IPS DF 4.7 (cell line): Measurements from ENCODE around the gene RPUSD2.
A peak's percentile ranks its signal among the peaks of the same experiment; 100 is the strongest.
"Not testable (repeated sequence)": the region's sequence is repeated elsewhere in the genome, so short reads cannot be mapped to it uniquely, and the experiment has no call there.

Source experiments
- DNase-seq: peaks from one replicate; pipeline ENCODE4 v3.0.0-alpha.2; 2013; ENCODE audit warnings: low spot score; ENCODE audit errors: extremely low read depth

Gene RPUSD2

DNA sequence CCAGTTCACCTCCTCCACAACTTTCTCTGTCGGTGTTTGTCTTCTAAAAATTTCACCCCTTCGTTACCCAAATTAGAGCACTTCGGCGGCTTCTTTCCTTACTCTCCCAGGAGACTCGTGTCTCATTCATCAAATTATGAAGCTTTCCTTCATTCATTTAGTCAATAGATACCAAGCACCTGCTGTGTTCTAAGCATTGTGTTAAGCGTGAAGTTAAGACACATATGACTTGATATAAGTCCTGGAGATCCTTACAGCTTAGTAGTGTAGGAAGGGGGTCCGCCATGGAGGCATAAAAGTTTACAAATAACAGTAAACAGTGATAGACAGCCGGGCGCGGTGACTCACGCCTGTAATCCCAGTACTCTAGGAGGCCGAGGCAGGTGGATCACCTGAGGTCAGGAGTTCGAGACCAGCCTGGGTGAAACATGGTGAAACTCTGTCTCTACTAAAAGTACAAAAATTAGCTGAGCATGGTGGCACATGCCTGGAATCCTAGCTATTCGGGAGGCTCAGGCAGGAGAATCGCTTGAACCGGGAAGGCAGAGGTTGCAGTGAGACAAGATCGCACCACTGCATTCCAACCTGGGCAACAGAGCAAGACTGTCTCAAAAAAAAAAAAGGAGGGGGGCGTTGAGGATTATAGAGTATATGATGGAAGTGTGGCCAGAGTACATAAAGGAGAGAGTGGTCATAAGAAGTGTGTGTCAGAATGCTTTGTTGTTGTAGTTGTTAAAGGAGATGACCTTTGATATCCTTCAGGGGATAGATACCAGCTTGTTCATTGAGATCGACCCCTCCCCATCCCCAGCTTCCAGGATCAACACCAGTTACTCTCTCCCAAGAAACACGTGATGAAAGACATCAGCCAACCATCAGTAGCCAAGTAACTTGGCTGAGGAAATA, 3.5 kb upstream of the RPUSD2 start:
- no peak for DNase-seq

DNA sequence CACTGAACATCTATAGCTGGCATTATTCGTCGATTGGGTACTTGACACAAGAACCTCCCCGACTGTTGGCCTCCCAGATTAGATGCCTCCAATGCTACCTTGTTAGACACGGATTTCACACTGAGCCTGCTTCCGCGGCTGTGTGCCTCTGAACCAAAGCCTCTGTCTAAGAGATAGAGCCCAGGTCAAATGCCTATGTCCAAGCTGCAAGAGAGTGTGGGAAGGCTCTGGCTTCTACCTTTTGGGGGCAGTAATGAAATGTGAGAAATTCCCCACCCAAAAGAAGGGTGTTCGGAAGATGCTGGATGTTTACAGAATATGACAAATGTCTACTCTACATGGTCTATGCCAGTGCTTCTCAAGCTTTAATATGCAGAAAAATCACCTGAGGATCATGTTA, 2.0 kb upstream of the RPUSD2 start:
- DNase-seq = no peak

DNA sequence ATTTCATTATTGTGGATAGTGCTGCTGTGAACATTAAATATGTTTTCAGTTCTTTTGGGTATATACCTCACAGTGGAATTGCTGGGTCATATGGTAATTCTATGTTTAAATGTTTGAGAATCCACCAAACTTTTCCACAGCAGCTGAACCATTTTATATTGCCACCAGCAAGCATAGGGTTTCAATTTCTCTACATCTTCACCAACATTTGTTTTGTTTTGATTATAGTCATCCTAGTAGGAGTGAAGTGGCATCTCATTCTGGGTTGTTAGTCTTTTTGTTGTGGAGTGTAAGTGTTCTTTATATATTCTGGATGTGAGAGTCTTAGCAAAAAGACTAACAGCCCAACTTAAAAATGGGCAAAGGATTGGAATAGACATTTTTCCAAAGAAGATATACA, 6.0 kb downstream of the RPUSD2 start:
- no peak for DNase-seq

DNA sequence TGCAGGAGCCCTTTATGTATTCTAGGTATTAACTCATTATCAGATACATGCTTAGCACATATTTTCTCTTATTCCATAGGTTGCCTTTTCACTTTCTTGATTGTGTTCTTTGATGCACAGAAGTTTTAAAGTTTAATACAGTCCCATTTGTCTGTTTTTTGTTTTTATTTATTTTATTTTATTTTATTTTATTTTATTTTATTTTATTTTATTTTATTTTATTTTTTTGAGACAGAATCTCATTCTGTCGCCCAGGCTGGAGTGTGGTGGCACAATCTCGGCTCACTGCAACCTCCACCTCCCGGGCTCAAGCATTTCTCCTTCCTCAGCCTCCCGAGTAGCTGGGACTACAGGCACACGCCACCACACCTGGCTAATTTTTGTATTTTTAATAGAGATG, 7.8 kb downstream of the RPUSD2 start:
- not testable (repeated sequence) for DNase-seq

DNA sequence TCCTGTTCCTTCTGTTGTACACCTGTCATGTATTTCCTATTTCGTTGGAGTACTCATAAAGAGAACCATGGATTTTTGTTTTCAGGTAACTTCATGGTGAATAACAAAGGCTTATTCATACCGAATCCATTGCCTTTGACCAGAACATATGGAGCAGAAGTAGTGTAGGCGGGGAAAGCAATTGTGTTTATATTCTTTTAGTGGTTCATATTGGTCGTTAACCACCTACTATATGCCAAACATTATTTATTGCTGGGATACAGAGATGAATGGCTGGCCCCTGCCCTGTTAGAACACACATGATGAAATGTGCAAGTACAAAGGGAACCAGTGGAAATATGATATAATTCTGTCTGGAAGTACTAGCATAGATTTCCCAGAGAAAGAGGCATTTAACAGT, 9.8 kb downstream of the RPUSD2 start:
- DNase-seq = no peak

DNA sequence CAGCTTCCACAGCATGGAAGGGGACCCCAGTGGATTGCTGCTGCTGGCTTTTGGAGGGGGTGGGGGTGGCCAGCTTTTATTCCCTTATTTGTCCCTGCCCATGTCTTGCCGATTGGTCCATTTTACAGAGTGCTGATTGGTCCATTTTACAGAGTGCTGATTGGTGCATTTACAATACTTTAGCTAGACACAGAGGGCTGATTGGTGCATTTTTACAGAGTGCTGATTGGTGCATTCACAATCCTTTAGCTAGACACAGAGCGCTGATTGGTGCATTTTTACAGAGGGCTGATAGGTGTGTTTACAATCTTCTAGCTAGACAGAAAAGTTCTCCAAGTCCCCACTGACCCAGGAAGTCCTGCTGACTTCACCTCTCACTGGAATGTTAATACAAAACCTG, 12.7 kb downstream of the RPUSD2 start:
- not testable (repeated sequence) for DNase-seq

DNA sequence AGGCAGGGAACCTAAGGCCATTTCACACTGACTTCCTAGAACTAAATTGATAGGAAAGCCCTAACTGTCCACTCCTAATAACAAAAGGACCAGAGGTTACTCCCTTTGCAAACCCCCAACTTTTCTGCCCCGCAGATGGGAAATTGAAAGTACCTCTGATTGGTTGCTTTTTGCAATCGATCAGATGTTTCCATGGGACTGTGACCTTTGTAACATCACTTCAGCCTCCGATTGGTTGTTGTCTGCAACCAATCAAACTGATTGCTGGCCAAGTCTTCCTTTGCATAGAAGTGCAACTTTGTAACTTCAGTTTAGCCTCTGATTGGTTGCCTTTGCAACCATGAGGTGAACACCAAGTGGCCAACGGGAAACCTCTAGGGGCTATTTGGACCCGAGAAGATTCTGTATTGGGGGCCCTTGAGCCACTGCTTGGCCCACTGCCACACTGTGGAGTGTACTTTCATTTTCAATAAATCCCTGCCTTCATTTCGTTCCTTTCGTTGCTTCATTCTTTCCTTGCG, 13.7 kb downstream of the RPUSD2 start:
- DNase-seq = no peak

- no peak for DNase-seq
These were observed 15.1 kb downstream of the RPUSD2 start for GRCh38 chr15:40584191-40584590.

DNA sequence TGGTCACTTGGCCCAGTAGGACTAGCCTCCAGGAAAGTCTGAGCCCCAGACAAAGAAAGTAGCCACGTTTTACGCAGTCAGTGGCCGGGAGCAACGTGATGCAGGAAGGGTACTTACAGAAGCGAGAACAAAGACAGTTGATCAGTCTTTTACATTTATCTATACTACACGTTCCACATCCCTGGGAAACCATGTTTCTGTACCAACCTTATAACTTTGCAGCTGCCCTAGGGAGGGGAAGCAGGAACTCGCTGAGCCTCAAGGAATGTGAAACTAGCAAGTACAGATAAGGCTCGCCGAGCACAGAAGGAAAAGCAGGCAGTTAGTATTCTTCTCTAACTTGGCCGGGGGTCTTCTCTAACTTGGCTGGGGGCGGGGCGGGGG, 21.6 kb downstream of the RPUSD2 start:
- DNase-seq = no peak

GRCh38 chr15:40591389-40591788, 22.3 kb downstream of the RPUSD2 start:
- no peak for DNase-seq

GRCh38 chr15:40593165-40593564, 24.1 kb downstream of the RPUSD2 start:
- DNase-seq = no peak

- peak; percentile 58 for DNase-seq
These were observed 24.7 kb downstream of the RPUSD2 start, which contains the start of gene KNL1 for GRCh38 chr15:40593588-40594428. TSS of gene KNL1 (plus strand) at chr15:40594249. CDS start at chr15:40602932, 8,683 bp downstream.

DNA sequence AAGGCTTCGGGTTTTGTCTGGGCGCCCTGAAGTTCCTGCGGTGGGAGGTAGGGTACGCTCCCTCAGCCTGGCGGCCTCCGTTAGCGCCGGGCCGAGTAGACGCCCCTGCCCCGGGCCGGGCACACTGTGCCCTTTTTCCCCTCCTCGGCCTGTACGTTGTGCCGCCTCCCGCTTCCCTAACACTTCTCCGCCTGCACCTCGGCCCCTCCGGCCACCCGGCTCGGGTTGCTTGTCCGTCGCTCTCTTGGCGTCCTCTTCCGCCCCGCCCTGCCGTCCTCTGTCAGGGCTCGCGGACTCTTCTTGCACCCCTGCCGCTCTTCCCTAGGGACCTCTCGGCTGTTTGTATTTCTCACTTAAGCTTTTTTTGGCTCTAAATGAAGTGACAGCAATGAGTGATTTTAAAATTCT, 25.3 kb downstream of the RPUSD2 start:
- no peak for DNase-seq

DNA sequence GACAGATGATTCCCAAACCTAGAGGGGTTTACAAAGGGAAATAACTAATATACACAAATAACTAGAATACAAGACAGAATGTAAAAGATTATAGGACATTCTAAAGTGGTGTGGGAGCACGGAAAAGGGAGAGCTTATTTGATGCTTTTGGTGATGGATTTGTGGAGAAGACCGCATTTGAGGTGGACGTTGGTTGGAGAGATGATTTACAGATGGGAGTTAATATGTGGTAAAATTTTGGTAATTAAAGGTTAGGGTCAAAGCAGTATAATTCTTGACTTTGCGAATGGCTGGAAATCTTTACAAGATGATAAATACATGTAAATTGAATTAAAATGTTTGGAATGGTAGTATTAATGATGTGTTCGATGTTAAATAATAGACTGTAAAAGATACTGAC, 26.1 kb downstream of the RPUSD2 start:
- no peak for DNase-seq

DNA sequence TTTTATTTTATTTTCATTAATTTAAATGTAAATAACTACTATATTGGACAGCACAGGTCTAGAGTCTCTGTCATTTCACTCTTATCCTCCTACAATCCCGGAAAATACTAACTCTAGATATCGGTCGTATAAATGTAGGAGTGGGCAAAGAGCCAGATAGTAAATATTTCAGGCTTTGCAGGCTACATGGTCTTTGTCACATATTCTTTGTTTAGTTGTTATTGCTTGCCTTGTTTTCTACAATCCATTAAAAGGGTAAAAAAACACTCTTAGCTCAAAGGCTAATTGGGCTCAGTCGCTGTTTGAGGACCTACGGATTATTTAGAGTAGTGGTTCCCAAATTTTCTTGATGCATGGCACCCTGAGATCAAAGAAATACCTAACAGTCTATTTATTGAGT, 26.7 kb downstream of the RPUSD2 start:
- DNase-seq = no peak

DNA sequence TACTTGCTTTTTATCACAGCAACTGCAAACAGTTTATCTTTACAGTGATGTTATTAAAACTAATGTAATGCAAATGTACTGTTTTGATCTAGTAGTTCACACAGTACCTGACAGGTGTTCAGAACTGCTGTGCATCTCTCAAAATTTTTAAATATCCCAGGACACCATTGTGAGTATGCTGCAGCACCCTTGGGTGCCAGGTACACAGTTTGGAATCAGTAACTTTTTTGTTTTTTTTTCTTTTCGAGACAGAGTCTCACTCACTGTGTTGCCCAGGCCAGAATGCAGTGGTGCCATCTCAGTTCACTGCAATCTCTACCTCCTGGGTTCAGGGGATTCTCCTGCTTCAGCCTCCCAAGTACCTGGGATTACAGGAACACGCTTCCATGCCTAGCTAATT, 27.9 kb downstream of the RPUSD2 start:
- DNase-seq = no peak

GRCh38 chr15:40598126-40598525, 29.0 kb downstream of the RPUSD2 start:
- DNase-seq = no peak

- no peak for DNase-seq
These were observed 29.6 kb downstream of the RPUSD2 start for GRCh38 chr15:40598672-40599071.

DNA sequence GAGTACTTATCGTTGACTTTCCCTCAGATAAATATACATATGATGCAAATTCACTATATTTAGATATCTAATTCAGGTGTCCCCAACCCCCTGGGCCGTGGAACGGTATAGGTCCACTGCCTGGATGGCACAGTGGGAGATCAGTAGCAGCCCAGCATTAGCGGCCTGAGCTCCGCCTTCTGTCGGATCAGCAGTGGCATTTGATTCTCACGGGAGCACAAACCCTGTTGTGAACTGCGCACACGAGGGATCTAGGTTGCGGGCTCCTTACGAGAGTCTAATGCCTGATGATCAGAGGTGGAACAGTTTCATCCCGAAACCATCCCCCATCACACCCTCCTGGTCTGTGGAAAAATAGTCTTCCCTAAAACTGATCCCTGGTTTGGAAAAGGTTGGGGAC, 31.9 kb downstream of the RPUSD2 start:
- DNase-seq = no peak

GRCh38 chr15:40603935-40604334, 34.8 kb downstream of the RPUSD2 start:
- DNase-seq = no peak

GRCh38 chr15:40613080-40613479, 44.0 kb downstream of the RPUSD2 start:
- no peak for DNase-seq

DNA sequence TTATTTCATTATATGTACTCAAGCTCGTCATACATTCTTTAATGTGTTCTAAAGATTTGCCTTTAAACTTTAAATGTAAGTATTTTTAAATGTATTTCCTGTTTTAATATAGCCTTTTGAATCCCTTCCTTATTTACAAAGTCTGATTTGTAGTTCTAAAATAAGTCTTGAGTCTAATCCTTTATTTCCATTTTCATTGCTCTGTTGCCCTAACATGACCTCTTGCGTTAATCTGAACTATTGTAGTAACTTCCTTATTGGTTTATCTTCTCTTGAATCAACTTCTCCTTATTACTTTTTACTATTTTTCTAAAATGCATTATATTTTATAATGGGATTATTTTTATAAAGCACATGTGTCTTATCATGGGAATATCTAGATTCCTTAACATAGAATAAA, 48.9 kb downstream of the RPUSD2 start:
- DNase-seq = no peak
